HAP-1 (cell line): Measurements from ENCODE around the gene BLMH.

Experiments used
- DNase-seq, 2 experiments: peaks; one replicate each; pipeline ENCODE4 v3.0.0-alpha.2; 2016 to 2020; ENCODE audit warnings: low spot score in 2 of 2
- H3K27me3 ChIP-seq: fragments of 250-450 bp; sonication (Bioruptor Pico); 2 replicates; pipeline ENCODE4 v1.5.1; 2020; ENCODE audit warnings: low read depth, mild to moderate bottlenecking, moderate library complexity
- H3K36me3 ChIP-seq: fragments of 250-450 bp; sonication (Bioruptor Pico); replicated peaks from 2 replicates; pipeline ENCODE4 v1.5.1; 2020; ENCODE audit warnings: mild to moderate bottlenecking
- H3K4me1 ChIP-seq: fragments of 250-450 bp; sonication (Bioruptor Pico); 2 replicates; pipeline ENCODE4 v1.5.1; 2020; ENCODE audit warnings: mild to moderate bottlenecking
- H3K4me3 ChIP-seq: fragments of 250-450 bp; sonication (Bioruptor Pico); 2 replicates; pipeline ENCODE4 v1.5.1; 2020; ENCODE audit warnings: mild to moderate bottlenecking, moderate library complexity
- H3K9me3 ChIP-seq: fragments of 250-450 bp; sonication (Bioruptor Pico); 2 replicates; pipeline ENCODE4 v1.5.1; 2020; ENCODE audit warnings: mild to moderate bottlenecking, moderate library complexity
- in situ Hi-C: fragments of 300-500 bp; cut with MboI; formaldehyde crosslinking; loops from 3 replicates; pipeline ENCODE4 v1.14.3; 2020; ENCODE audit warnings: low sequenced_read_pairs, inconsistent platforms, mixed read lengths

The BLMH gene

GRCh38 chr17:30292286-30292858, 628 bp upstream of the BLMH start:
- peaks cover 13% of the 10 kb centered on the region for H3K4me1 ChIP-seq
- no peaks in the 10 kb centered on the region for H3K9me3 ChIP-seq
- H3K4me3 ChIP-seq: peak overlapping the region; percentile 77
- in situ Hi-C loops: no loop called here
- H3K36me3 ChIP-seq: peaks cover 16% of the 10 kb centered on the region
- H3K27me3 ChIP-seq: no peaks in the 10 kb centered on the region
- peak in 1 of 2 experiments; percentile 63 for DNase-seq

GRCh38 chr17:30290696-30291542, 825 bp downstream of the BLMH start:
- in situ Hi-C loops: no loop called here

GRCh38 chr17:30290077-30290476, 1.7 kb downstream of the BLMH start:
- peaks cover 38% of the 10 kb centered on the region for H3K36me3 ChIP-seq
- DNase-seq: no peak
- H3K9me3 ChIP-seq: no peaks in the 10 kb centered on the region
- in situ Hi-C loops: no loop called here
- peaks cover 13% of the 10 kb centered on the region for H3K4me1 ChIP-seq
- H3K27me3 ChIP-seq: no peaks in the 10 kb centered on the region
- H3K4me3 ChIP-seq: peak overlapping the region; percentile 77

More at GRCh38 chr17:30290696-30291542, 825 bp downstream of the BLMH start:
- Histone ChIP-seq H3K9me3 (no peaks in the 10 kb centered on the region), H3K4me1 (peaks cover 13% of the 10 kb centered on the region), H3K4me3 (peak overlapping the region; percentile 77), H3K36me3 (peaks cover 29% of the 10 kb centered on the region), H3K27me3 (no peaks in the 10 kb centered on the region)
- peak; percentile 55 to 74 for DNase-seq

- in situ Hi-C loops: loop anchor here (10.0 kb wide), 1 partner anchor 154 kb away; no protein-coding TSS in a partner anchor
- peaks cover 47% of the 10 kb centered on the region for H3K36me3 ChIP-seq
Observed at GRCh38 chr17:30279156-30279555, 12.6 kb downstream of the BLMH start.

GRCh38 chr17:30278032-30278431, 13.7 kb downstream of the BLMH start:
- DNase-seq: peak in 1 of 2 experiments; percentile 22
- Histone ChIP-seq H3K27me3 (no peaks in the 10 kb centered on the region), H3K4me3 (no peak overlapping the region), H3K36me3 (peaks cover 49% of the 10 kb centered on the region), H3K9me3 (no peaks in the 10 kb centered on the region), H3K4me1 (no peaks in the 10 kb centered on the region)
- in situ Hi-C loops: loop anchor here (10.0 kb wide), 1 partner anchor 153 kb away; no protein-coding TSS in a partner anchor

More at GRCh38 chr17:30279156-30279555, 12.6 kb downstream of the BLMH start:
- Histone ChIP-seq H3K9me3 (no peaks in the 10 kb centered on the region), H3K4me1 (no peaks in the 10 kb centered on the region), H3K4me3 (no peak overlapping the region), H3K27me3 (no peaks in the 10 kb centered on the region)
- no peak for DNase-seq

- Histone ChIP-seq H3K4me3 (no peak overlapping the region), H3K36me3 (peaks cover 62% of the 10 kb centered on the region), H3K9me3 (no peaks in the 10 kb centered on the region), H3K4me1 (no peaks in the 10 kb centered on the region), H3K27me3 (no peaks in the 10 kb centered on the region)
- in situ Hi-C loops: loop anchor here (10.0 kb wide), 1 partner anchor 151 kb away; no protein-coding TSS in a partner anchor
- no peak for DNase-seq
Observed at GRCh38 chr17:30275911-30276310, 15.8 kb downstream of the BLMH start.

- no peak for DNase-seq
Observed at GRCh38 chr17:30274887-30275286, 16.9 kb downstream of the BLMH start.

GRCh38 chr17:30273373-30273772, 18.4 kb downstream of the BLMH start:
- in situ Hi-C loops: loop anchor here (10.0 kb wide), 1 partner anchor 149 kb away; no protein-coding TSS in a partner anchor
- Histone ChIP-seq H3K9me3 (no peaks in the 10 kb centered on the region), H3K27me3 (no peaks in the 10 kb centered on the region), H3K4me1 (no peaks in the 10 kb centered on the region), H3K4me3 (no peak overlapping the region), H3K36me3 (peaks cover 61% of the 10 kb centered on the region)
- DNase-seq: no peak

More at GRCh38 chr17:30274887-30275286, 16.9 kb downstream of the BLMH start:
- peaks cover 63% of the 10 kb centered on the region for H3K36me3 ChIP-seq
- no peaks in the 10 kb centered on the region for H3K9me3 ChIP-seq
- in situ Hi-C loops: loop anchor here (10.0 kb wide), 1 partner anchor 150 kb away; no protein-coding TSS in a partner anchor
- no peak overlapping the region for H3K4me3 ChIP-seq
- no peaks in the 10 kb centered on the region for H3K27me3 ChIP-seq
- H3K4me1 ChIP-seq: no peaks in the 10 kb centered on the region

GRCh38 chr17:30271102-30271501, 20.6 kb downstream of the BLMH start:
- Histone ChIP-seq H3K9me3 (no peaks in the 10 kb centered on the region), H3K4me1 (no peaks in the 10 kb centered on the region), H3K36me3 (peaks cover 63% of the 10 kb centered on the region), H3K4me3 (no peak overlapping the region), H3K27me3 (no peaks in the 10 kb centered on the region)
- in situ Hi-C loops: loop anchor here (10.0 kb wide), 1 partner anchor 146 kb away; no protein-coding TSS in a partner anchor
- no peak for DNase-seq

GRCh38 chr17:30267625-30268024, 24.1 kb downstream of the BLMH start:
- no peak overlapping the region for H3K4me3 ChIP-seq
- H3K27me3 ChIP-seq: no peaks in the 10 kb centered on the region
- in situ Hi-C loops: no loop called here
- DNase-seq: no peak
- no peaks in the 10 kb centered on the region for H3K4me1 ChIP-seq
- no peaks in the 10 kb centered on the region for H3K9me3 ChIP-seq
- peaks cover 65% of the 10 kb centered on the region for H3K36me3 ChIP-seq

GRCh38 chr17:30263552-30264333, 28.0 kb downstream of the BLMH start:
- DNase-seq: no peak
- H3K4me1 ChIP-seq: no peaks in the 10 kb centered on the region
- no peak overlapping the region for H3K4me3 ChIP-seq
- H3K36me3 ChIP-seq: peaks cover 53% of the 10 kb centered on the region
- H3K27me3 ChIP-seq: no peaks in the 10 kb centered on the region
- in situ Hi-C loops: no loop called here
- no peaks in the 10 kb centered on the region for H3K9me3 ChIP-seq

- peaks cover 27% of the 10 kb centered on the region for H3K36me3 ChIP-seq
- H3K27me3 ChIP-seq: no peaks in the 10 kb centered on the region
- no peak for DNase-seq
- in situ Hi-C loops: no loop called here
- no peak overlapping the region for H3K4me3 ChIP-seq
- H3K9me3 ChIP-seq: no peaks in the 10 kb centered on the region
- no peaks in the 10 kb centered on the region for H3K4me1 ChIP-seq
Observed at GRCh38 chr17:30256756-30257506, 34.8 kb downstream of the BLMH start.

- in situ Hi-C loops: no loop called here
Observed at GRCh38 chr17:30254150-30254549, 37.6 kb downstream of the BLMH start.

More at GRCh38 chr17:30254150-30254549, 37.6 kb downstream of the BLMH start:
- peaks cover 16% of the 10 kb centered on the region for H3K36me3 ChIP-seq
- no peak overlapping the region for H3K4me3 ChIP-seq
- no peak for DNase-seq
- H3K27me3 ChIP-seq: no peaks in the 10 kb centered on the region
- no peaks in the 10 kb centered on the region for H3K4me1 ChIP-seq
- no peaks in the 10 kb centered on the region for H3K9me3 ChIP-seq
